Ishikawa (cell line): Measurements from ENCODE around the gene IER5L.

Experiments
- CEBPB ChIP-seq: IDR thresholded peaks from 2 replicates; pipeline ENCODE4 v1.6.1; 2012
- EP300 ChIP-seq: IDR thresholded peaks from 2 replicates; pipeline ENCODE4 v1.6.1; 2012; ENCODE audit warnings: borderline replicate concordance
- RAD21 ChIP-seq: IDR thresholded peaks from 2 replicates; pipeline ENCODE4 v1.6.1; 2012; ENCODE audit warnings: low read depth
- REST ChIP-seq: IDR thresholded peaks from 2 replicates; pipeline ENCODE4 v1.6.1; 2012; ENCODE audit warnings: low read depth, mild to moderate bottlenecking
- TAF1 ChIP-seq: IDR thresholded peaks from 2 replicates; pipeline ENCODE4 v1.6.1; 2012; ENCODE audit warnings: low read depth, mild to moderate bottlenecking
- TEAD4 ChIP-seq: IDR thresholded peaks from 2 replicates; pipeline ENCODE4 v1.6.1; 2012

- TF ChIP-seq EP300 (no peak), RAD21 (no peak), REST (no peak), TEAD4 (no peak), TAF1 (no peak), CEBPB (no peak)
Measured at GRCh38 chr9:129175515-129175824, 2.6 kb downstream of the IER5L start.
